ENCODE measurements around the gene NPDC1. TPM values are rescaled to one million over a fixed set of nuclear protein-coding genes. Genes with fewer than 3 reads are reported as not detected.

NPDC1 gene
- total and polyA plus RNA-seq, 2 of the 8 experiments (the other 6 are each of a cell fraction or from before 2014, with no cell fraction given), result 26.2 to 44.1 TPM

DNA sequence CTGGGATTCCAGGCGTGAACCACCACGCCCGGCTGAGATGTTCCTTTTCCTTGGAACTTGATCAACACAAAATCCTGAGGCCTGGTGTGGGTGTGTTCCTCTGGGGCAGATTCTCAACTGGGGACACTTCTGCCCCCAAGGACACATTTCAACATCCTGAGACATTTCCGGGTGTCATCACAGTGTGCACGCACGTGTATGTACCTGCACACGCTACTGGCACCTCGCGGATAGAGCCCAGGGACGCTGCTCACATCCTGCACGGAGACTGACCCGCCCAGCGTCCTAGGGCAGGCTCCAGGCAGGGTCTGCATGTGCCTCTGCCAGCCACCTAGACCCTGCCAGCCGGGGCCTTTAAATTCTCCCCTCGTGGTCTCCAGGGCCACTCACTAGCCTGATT lies 16.4 kb upstream of the NPDC1 start (continued):
- no peak for TF ChIP-seq GTF2F1 (IDR thresholded peaks at IDR 0.05; ENCODE audit: borderline replicate concordance, low read depth, low read length)
- TF ChIP-seq EGR1 (IDR thresholded peaks at IDR 0.05; ENCODE audit: borderline replicate concordance, low read depth, low read length), result no peak
- TF ChIP-seq, protein P1, sequence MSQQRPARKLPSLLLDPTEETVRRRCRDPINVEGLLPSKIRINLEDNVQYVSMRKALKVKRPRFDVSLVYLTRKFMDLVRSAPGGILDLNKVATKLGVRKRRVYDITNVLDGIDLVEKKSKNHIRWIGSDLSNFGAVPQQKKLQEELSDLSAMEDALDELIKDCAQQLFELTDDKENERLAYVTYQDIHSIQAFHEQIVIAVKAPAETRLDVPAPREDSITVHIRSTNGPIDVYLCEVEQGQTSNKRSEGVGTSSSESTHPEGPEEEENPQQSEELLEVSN (IDR thresholded peaks at IDR 0.05), result no peak
- no peak for TF ChIP-seq TBP (IDR thresholded peaks at IDR 0.05; ENCODE audit: low read depth, low read length)
- no peak for TF ChIP-seq SUZ12 (IDR thresholded peaks at IDR 0.05; ENCODE audit: low read length)
- no peak for TF ChIP-seq RFX5 (IDR thresholded peaks at IDR 0.05; ENCODE audit: borderline replicate concordance, low read depth, low read length)
- no peak for TF ChIP-seq TCF12 (IDR thresholded peaks at IDR 0.05; ENCODE audit: low read depth, low read length)
- TF ChIP-seq EZH2 (IDR thresholded peaks at IDR 0.05; ENCODE audit: low read depth, low read length, severe bottlenecking), result no peak
